ENCODE measurements around the gene RAB14.

Gene RAB14

DNA sequence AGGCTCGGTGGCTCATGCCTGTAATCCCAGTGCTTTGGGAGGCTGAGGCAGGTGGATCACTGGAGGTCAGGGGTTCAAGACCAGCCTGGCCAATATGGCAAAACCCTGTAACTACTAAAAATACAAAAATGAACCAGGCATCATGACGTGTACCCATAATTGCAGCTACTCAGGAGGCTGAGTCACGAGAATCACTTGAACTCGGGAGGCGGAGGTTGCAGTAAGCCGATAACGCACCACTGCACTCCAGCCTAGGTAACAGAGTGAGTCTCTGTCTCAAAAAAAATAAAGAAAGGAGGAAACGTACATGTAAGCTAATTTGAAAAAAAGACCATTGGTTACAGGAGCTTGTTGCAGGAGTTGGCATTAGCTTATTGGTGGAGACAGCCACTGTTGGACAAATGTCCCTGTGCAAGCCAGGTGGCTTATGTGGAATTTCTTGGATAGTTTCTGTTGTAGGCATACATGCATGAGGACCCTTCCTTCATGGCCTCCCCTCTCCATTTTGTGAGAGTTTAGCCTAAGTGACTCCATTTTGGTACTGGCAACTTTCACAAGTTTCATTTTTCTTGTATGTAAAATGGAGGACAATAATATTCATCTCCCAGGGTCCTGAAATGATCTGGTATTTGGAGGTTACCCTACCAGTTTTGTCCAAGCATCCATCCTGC is 16.8 kb upstream of the RAB14 start:
- DNase-seq = no peak

- no peak for DNase-seq
Measured at GRCh38 chr9:121217609-121218292, 16.1 kb upstream of the RAB14 start.

GRCh38 chr9:121216271-121216805 is 14.7 kb upstream of the RAB14 start:
- DNase-seq = no peak

DNA sequence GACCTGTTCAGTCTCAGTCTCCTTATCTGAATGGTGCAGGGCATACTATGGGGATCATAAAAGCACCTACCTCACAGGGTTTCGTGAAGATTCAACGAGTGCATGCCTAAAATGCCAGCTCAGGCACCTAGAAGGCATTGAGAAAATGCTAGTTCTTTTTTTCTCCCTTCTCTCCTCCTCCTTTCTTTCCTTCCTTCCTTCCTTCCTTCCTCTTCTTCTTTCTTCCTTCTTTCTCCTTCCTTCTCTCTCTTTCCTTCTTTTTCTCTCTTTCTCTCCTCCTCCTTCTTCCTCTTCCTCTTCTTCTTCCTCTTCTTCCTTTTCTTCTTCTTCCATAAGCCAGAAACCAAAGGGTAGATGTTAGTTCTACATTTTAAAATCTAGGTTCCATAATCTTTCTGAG is 12.3 kb upstream of the RAB14 start:
- DNase-seq = no peak

DNA sequence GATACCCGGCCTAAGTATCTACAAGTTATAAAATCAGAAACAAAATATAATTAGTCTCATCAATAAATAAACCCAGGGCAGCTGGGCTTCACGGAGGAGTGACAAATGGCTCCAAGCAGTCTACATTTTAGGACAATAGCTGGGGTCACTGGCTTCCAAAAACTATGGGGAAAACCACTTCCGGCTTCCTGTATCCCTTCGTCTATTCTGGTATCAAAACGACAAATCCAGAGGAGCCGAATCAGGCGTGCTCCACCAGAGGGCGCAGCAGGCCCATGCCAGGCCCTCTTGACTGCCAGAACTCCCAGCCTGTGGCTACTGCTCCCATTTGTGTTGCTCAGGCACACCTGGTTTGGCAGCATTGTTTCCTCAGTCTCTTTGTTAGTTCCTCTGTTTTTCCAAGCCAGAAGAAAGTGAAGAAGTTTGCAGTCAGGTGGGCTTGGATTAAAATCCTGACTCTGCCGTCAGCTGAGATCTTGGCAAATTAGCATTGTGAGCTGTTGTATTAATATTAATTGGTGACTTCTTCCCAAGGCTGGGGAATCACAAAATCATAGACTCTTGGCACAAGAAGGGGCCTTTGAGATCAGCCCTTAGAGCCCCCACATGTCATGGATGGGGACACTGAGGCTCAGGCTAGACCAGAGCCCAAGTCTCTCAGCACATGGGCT is 11.6 kb upstream of the RAB14 start:
- DNase-seq = peak; percentile 78

- no peak for DNase-seq
Measured at GRCh38 chr9:121210536-121210935, 8.9 kb upstream of the RAB14 start.

DNA sequence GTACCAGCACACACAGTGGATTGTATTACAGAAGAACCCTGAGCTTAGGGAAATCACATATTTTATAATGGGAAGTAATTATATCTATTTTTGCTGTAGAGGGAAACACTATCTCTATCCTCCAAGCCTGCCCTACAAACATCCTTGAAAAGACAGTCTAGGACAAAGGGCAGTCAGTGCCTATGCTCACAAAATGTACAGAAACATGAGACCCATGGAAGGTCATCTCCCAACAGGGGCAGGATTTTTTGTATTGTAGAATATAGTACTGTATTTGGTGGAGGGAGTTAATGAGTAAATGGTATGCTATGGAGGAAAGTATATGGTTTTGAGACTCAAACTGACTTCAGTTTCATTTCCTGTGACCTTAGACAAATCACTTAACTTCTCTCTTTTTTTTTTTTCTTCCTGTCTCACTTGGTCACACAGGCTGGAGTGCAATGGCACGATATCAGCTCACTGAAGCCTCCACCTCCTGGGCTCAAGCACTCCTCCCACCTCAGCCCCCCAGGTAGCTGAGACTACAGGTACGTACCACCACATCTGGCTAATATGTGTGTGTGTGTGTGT is 5.8 kb upstream of the RAB14 start:
- no peak for DNase-seq

DNA sequence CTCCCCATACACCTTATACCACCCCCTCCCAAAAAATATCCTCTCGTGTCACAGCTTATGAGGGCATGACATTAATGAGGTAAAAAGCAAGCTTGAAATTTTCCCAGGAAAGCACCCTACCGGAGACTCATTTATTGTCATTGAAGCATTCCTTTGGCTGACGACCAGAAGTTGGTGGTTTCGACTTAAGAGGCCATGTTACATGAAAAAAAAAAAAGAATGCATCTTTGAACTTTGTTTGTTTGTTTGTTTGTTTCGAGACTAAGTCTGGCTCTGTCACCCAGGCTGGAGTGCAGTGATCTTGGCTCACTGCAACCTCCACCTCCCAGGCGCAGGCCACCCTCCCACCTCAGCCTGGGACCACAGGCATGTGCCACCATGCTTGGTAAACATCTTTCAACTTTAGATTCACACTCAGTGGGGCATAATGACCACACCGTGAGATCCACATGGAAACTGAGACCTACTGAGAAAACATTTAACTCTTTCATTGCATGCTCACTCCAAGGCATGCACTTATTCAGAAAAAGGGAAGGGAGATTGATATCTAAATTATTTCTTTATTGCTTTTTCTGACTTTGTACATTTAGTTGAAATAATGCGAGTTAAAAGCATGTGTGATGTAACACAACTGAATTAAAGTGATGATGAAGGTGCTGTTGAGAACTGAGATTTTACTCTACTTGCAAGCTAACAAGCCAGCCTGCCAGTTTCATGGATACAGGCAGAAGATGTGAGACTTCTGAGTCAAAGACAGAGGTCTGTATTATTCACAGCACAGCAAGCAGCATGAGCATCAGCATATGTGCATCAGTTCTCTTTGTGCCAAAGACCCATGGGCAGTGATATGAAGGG is 5.1 kb upstream of the RAB14 start:
- no peak for DNase-seq

GRCh38 chr9:121204611-121205010 is 2.9 kb upstream of the RAB14 start:
- DNase-seq = no peak

GRCh38 chr9:121204121-121204520 is 2.5 kb upstream of the RAB14 start:
- no peak for DNase-seq

DNA sequence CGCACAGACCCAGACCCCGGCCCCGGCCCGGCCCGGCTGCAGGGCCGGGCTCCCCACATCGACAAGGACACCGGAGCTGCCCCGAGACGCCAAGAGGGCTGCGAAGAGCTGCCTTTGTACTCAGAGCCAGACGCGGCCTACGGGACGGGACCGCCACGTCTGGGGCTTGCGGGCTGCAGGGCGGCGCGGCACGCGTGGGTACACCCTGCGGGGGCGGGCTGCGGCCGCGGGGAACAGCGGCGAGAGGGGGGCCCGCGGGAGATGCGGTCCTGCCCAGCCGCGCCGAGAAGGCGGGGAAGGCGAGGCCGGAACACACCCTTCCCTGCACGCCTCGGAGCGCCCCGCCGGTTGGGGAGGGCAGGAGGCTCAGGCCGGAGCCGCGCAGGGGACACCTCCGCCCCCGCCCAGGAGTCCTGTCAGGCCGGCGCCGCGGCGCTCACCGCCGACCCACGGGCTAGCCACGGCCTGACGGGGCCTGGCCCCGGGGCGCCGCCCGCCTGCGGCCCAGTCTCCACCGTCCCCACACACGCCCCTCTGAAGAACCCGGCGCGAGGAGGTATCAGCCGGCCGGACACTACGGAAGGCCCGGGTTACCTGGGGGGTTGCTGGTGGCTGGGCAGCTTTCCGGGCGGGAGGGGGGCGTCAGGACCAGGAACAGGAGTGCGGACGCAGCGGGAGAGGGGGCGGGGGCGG is 478 bp downstream of the RAB14 start:
- DNase-seq = no peak

- DNase-seq = no peak
Measured at GRCh38 chr9:121200356-121200755, 1.3 kb downstream of the RAB14 start.

DNA sequence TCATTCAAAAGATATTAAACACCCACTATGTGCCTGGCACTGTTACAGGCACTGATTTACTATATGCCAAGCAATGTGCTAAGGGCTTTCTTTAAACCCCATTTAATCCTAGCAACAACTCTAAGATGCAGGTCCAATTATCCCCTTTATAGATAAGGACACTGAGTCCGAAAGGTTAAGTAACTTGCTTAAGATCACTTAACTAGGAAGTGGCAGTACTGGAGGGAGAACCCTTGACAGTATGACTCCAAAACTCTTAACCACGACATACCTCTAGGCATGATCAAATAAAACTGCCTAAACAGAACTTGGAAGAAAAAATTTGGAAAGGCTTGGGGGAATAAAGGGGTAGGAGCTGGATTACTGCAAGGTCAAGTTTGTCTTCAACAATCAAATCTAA is 1.7 kb downstream of the RAB14 start:
- DNase-seq = no peak

DNA sequence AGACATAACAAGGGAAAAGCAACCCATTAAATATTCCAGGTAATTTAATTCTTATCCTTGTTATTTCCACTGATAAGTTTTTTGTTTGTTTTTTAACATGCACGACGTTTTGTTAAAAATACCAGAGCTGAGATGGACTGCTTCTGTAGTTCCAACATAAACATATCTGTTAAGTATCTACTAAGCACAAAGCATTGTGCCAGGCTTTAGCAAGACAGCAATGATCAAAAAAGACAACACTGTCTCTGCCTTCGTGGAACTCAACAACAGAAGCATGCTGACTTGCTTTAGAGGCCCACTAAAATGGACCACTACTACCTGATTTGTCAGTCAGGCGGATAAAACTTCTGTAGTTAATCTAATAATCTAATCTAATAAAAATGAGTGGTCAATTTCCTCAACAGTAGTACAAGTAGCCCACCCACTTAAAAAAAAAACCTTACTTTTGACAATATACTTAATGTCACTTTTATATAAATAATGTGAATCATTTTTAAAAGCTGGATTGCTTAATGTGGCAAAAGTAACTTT is 3.1 kb downstream of the RAB14 start:
- DNase-seq = no peak

- no peak for DNase-seq
Measured at GRCh38 chr9:121197132-121197531, 4.5 kb downstream of the RAB14 start.

GRCh38 chr9:121196389-121196788 is 5.3 kb downstream of the RAB14 start:
- DNase-seq = no peak

DNA sequence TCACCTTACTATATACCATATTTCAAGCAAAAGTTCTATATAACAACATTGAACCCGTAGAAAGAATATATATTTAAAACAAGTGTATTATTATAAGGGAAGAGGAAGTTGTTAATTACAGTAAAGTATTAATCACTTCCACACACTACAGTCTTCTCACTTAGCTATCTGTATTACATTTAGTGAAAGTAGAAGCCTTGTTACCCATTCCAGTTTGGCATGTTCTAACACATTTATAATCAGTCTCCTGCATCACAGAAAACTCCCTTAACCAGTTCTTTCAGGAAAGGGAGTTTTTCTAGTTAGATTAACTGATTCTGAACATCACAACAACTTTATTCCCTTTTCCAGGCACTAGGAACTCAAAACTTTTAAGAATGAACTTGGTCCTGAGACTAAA is 6.9 kb downstream of the RAB14 start:
- DNase-seq = no peak

GRCh38 chr9:121192959-121193640 is 8.6 kb downstream of the RAB14 start:
- no peak for DNase-seq

DNA sequence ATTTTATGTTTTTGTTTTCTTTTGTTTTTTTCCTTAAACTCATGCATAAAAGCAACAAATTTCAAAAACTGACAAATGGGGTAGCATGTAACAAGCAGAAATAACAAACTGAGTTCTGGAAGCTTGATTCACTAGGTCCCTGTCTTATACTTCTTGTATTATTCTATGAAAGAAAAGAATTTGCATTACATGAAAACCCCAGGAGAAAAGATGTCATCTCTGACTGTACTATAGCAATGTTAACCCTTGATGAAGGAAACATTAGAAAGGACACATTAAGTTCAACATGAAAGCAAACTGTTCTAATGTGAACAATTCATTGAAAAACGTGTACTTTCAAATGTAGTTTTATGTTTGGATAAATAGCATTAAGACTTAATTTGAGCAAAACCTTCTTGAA is 9.2 kb downstream of the RAB14 start:
- DNase-seq = no peak

- no peak for DNase-seq
Measured at GRCh38 chr9:121191235-121191634, 10.4 kb downstream of the RAB14 start.

DNA sequence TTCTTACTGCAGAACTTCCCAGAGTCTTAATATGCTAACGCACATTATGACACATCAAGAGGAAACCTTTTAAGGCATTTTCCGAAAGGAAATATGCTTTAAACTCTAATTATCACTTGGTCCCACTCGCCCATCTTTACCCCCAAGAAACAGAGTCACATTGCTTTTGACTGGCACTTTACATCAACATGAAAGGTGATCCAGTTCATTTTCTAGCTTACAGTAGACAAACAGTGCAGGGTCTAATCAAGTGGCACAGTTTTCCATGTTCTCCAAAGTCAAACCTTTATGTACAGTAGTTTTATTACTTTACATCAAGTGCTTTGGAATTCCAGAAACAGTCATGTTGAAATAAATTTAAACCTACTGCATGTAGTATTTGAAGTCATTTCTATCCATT is 12.0 kb downstream of the RAB14 start:
- no peak for DNase-seq
